WTC11 (cell line): Measurements from ENCODE around the gene PIP4K2B. TPM values are rescaled to one million over a fixed set of nuclear protein-coding genes. Genes with fewer than 3 reads are reported as not detected.

Experiments
- ATAC-seq: fragments of 200-7000 bp; cut with Tn5 transposase; 2 replicates; pipeline ENCODE4 v1.10.0; 2021; ENCODE audit warnings: mild to moderate bottlenecking, moderate library complexity
- CTCF ChIA-PET: fragments of 300-600 bp; sonication (Branson Sonifier 250); formaldehyde crosslinking; loops from one replicate; lab custom pipeline; 2021; ENCODE audit warnings: antibody characterized with exemption; lab: Charles Lee
- POLR2A ChIA-PET: fragments of 350-600 bp; sonication (Branson Sonifier 250); formaldehyde crosslinking; loops from one replicate; lab custom pipeline; 2021; ENCODE audit warnings: antibody characterized with exemption; lab: Charles Lee
- DNase-seq: peaks from one replicate; pipeline ENCODE4 v3.0.0; 2021; ENCODE audit warnings: low spot score
- H3K27ac Mint-ChIP-seq: 2 replicates; pipeline ENCODE4 v1.8.0; 2021; ENCODE audit warnings: mixed read lengths
- H3K27me3 Mint-ChIP-seq: 2 replicates; pipeline ENCODE4 v1.8.0; 2021; ENCODE audit warnings: low read depth, mild to moderate bottlenecking, moderate library complexity, mixed read lengths
- H3K36me3 Mint-ChIP-seq: 2 replicates; pipeline ENCODE4 v1.8.0; 2021; ENCODE audit warnings: mixed read lengths
- H3K4me1 Mint-ChIP-seq: 2 replicates; pipeline ENCODE4 v1.8.0; 2022; ENCODE audit warnings: mixed read lengths
- H3K4me3 Mint-ChIP-seq: 2 replicates; pipeline ENCODE4 v1.8.0; 2021; ENCODE audit warnings: mild to moderate bottlenecking, moderate library complexity, mixed read lengths
- H3K9me3 Mint-ChIP-seq: 2 replicates; pipeline ENCODE4 v1.8.0; 2021; ENCODE audit warnings: mixed read lengths
- GABPB1 ChIP-seq: sonication (generic); formaldehyde crosslinking; IDR thresholded peaks from 2 replicates; pipeline ENCODE4 v1.8.1; 2023; ENCODE audit warnings: mild to moderate bottlenecking, missing genetic modification reagents
- HMGXB4 ChIP-seq: sonication (generic); formaldehyde crosslinking; IDR thresholded peaks from 2 replicates; pipeline ENCODE4 v1.8.1; 2023; ENCODE audit warnings: mild to moderate bottlenecking, moderate library complexity, missing genetic modification reagents
- MAX ChIP-seq: sonication (generic); formaldehyde crosslinking; IDR thresholded peaks from 2 replicates; pipeline ENCODE4 v1.8.0; 2022; ENCODE audit warnings: mild to moderate bottlenecking, missing genetic modification reagents
- NFATC4 ChIP-seq: fragments of 250-450 bp; sonication (Bioruptor Pico); IDR thresholded peaks from 2 replicates; pipeline ENCODE4 v1.9.0; 2021; ENCODE audit warnings: mild to moderate bottlenecking
- NFE2L1 ChIP-seq: sonication (generic); formaldehyde crosslinking; IDR thresholded peaks from 2 replicates; pipeline ENCODE4 v1.8.1; 2023; ENCODE audit warnings: missing genetic modification reagents
- PRDM15 ChIP-seq: sonication (generic); formaldehyde crosslinking; IDR thresholded peaks from 2 replicates; pipeline ENCODE4 v1.8.0; 2022; ENCODE audit warnings: missing genetic modification reagents
- TEAD4 ChIP-seq: sonication (generic); formaldehyde crosslinking; IDR thresholded peaks from 2 replicates; pipeline ENCODE4 v1.8.0; 2022; ENCODE audit warnings: mild to moderate bottlenecking, missing genetic modification reagents
- ZNF532 ChIP-seq: fragments of 250-450 bp; sonication (Bioruptor Pico); IDR thresholded peaks from 2 replicates; pipeline ENCODE4 v1.9.0; 2021; ENCODE audit warnings: mild to moderate bottlenecking, borderline replicate concordance
- total RNA-seq: library from RNA; stranded (reverse); gene quantifications from 3 replicates; pipeline ENCODE4 v1.2.3, GENCODE V29; 2021
- TF ChIP-seq, protein P1 (sequence below): sonication (generic); formaldehyde crosslinking; conservative IDR thresholded peaks from 2 replicates; pipeline ENCODE4 v1.8.1; 2023; ENCODE audit warnings: mild to moderate bottlenecking, low read depth, missing genetic modification reagents, moderate library complexity
- TF ChIP-seq, protein P2 (sequence below): sonication (generic); formaldehyde crosslinking; IDR thresholded peaks from 2 replicates; pipeline ENCODE4 v1.8.0; 2022; ENCODE audit warnings: mild to moderate bottlenecking, missing genetic modification reagents
- TF ChIP-seq, protein P3 (sequence below): sonication (generic); formaldehyde crosslinking; IDR thresholded peaks from 2 replicates; pipeline ENCODE4 v1.8.0; 2022; ENCODE audit warnings: mild to moderate bottlenecking, missing genetic modification reagents

Gene PIP4K2B
- total RNA-seq, 1 experiment from 2014 or later = 61.9 TPM

GRCh38 chr17:38730526-38731379 lies 68.6 kb downstream of the PIP4K2B start:
- Mint-ChIP-seq H3K36me3 (peaks cover 2% of the 10 kb centered on the region; the same call in 1 of the 2 replicates), H3K27ac (peak overlapping the region; percentile 88), H3K9me3 (no peaks in the 10 kb centered on the region), H3K4me3 (peak overlapping the region; percentile 94), H3K4me1 (peaks cover 40% of the 10 kb centered on the region), H3K27me3 (peaks cover 23% of the 10 kb centered on the region)
- peak; percentile 47 for DNase-seq
- TF ChIP-seq NFATC4 (CRISPR knock-in tag) (0 out of 2 replicates have a peak, but pooled peaks have one; percentile 33), GABPB1 (CRISPR knock-in tag) (peak; percentile 16; the same call in 1 of the 2 replicates), HMGXB4 (no peak), NFE2L1 (0 out of 2 replicates have a peak, but pooled peaks have one; percentile 61), MAX (CRISPR knock-in tag) (0 out of 2 replicates have a peak, but pooled peaks have one; percentile 41), ZNF532 (CRISPR knock-in tag) (peak; percentile 36; the same call in 1 of the 2 replicates), TEAD4 (CRISPR knock-in tag) (no peak), PRDM15 (CRISPR knock-in tag) (0 out of 2 replicates have a peak, but pooled peaks have one; percentile 7)
- TF ChIP-seq, protein P1, sequence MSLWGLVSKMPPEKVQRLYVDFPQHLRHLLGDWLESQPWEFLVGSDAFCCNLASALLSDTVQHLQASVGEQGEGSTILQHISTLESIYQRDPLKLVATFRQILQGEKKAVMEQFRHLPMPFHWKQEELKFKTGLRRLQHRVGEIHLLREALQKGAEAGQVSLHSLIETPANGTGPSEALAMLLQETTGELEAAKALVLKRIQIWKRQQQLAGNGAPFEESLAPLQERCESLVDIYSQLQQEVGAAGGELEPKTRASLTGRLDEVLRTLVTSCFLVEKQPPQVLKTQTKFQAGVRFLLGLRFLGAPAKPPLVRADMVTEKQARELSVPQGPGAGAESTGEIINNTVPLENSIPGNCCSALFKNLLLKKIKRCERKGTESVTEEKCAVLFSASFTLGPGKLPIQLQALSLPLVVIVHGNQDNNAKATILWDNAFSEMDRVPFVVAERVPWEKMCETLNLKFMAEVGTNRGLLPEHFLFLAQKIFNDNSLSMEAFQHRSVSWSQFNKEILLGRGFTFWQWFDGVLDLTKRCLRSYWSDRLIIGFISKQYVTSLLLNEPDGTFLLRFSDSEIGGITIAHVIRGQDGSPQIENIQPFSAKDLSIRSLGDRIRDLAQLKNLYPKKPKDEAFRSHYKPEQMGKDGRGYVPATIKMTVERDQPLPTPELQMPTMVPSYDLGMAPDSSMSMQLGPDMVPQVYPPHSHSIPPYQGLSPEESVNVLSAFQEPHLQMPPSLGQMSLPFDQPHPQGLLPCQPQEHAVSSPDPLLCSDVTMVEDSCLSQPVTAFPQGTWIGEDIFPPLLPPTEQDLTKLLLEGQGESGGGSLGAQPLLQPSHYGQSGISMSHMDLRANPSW (CRISPR knock-in tag) = no peak
- TF ChIP-seq, protein P2, sequence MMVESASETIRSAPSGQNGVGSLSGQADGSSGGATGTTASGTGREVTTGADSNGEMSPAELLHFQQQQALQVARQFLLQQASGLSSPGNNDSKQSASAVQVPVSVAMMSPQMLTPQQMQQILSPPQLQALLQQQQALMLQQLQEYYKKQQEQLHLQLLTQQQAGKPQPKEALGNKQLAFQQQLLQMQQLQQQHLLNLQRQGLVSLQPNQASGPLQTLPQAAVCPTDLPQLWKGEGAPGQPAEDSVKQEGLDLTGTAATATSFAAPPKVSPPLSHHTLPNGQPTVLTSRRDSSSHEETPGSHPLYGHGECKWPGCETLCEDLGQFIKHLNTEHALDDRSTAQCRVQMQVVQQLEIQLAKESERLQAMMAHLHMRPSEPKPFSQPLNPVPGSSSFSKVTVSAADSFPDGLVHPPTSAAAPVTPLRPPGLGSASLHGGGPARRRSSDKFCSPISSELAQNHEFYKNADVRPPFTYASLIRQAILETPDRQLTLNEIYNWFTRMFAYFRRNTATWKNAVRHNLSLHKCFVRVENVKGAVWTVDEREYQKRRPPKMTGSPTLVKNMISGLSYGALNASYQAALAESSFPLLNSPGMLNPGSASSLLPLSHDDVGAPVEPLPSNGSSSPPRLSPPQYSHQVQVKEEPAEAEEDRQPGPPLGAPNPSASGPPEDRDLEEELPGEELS (CRISPR knock-in tag) = 0 out of 2 replicates have a peak, but pooled peaks have one; percentile 16
- TF ChIP-seq, protein P3, sequence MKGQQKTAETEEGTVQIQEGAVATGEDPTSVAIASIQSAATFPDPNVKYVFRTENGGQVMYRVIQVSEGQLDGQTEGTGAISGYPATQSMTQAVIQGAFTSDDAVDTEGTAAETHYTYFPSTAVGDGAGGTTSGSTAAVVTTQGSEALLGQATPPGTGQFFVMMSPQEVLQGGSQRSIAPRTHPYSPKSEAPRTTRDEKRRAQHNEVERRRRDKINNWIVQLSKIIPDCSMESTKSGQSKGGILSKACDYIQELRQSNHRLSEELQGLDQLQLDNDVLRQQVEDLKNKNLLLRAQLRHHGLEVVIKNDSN (CRISPR knock-in tag) = no peak
- ATAC-seq = peak; percentile 11
- ChIA-PET POLR2A (interaction anchor here (0.7 to 1.7 kb wide), 2 partner anchors 11 to 15 kb away, joined by 3 to 4 read pairs; no protein-coding TSS in a partner anchor), CTCF (interaction anchor here (0.6 to 2.6 kb wide), 19 partner anchors 11 to 172 kb away, joined by 3 to 22 read pairs (median 4); partner anchors contain the start of genes EPOP and PSMB3)
